ENCODE data around the gene KRT3.

The KRT3 gene

GRCh38 chr12:52795694-52796428 is at the start of gene KRT3:
Gene KRT3 (minus strand): TSS chr12:52796117. CDS start chr12:52796042, 75 bp downstream.
- no peak for DNase-seq

- no peak for DNase-seq
These were observed 48.5 kb upstream of the KRT3 start for GRCh38 chr12:52844386-52844785.

DNA sequence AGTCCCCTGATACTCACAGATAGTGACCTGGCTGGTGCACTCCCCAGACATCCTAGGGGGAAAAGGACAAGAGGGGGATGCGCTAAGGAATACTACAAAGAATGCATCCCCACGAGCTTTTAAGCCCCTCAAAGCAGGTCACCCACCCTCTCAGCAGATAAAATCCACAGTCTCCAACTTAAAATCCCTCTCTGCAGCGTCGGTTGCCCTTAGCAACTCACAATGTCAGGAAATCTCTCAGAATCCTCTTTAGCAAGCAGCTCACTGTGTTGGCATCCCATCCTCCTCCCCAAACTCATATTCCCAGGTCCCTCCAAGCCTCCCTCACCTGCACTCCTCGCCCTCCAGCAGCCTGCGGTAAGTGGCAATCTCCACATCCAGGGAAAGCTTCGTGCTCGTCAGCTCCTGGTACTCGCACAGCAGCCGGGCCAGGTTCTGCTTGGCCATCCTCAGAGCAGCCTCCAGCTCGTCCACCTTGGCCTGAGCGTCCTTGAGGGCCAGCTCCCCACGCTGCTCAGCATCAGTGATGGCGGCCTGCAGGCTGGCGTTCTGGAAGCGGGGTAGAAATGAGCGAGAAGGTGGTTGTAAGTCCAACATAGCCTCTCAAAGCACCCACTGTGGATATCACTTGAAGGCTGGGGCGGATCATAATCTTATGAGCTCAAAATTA is 43.7 kb upstream of the KRT3 start:
- DNase-seq: no peak

DNA sequence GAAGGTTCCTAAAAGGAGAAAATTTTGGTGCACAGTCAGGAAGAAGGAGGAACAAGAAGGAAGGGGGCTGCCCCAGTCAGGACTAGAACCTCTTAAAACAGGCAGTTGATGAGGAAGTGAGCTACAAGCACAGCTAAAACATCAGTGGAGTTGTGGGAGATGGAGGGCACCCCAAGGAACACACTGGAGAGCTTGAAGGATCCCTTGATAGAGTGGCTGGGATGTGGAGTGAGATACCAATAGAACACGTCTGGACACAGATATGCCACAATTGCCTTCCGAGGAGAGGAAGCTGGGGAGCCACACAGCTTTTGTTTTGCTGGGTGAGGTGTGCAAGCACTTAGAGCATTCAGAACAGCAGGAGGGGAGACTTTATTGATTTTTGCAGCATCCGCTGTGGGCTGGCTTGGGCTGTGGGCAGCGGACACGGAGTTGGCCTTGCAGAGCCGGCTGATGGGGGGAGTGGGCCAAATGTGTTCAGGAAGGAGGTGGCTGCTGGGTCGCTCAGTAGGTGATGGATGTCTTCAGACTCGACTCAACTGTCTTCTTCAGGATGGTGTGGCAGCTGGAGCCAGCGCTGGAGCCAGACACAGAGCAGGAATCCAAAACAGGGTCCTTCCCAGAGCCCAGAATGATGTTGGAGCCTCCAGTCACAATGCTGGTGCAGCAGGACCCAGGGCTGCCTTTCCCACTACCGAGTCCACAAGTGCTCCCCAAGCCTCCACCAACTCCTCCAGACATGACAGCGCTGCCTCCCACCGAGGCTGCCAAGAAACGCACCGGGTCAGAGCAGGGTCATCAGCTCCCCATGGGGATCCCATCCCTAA is 42.9 kb upstream of the KRT3 start:
- DNase-seq: no peak

- no peak for DNase-seq
These were observed 42.1 kb upstream of the KRT3 start for GRCh38 chr12:52837781-52838608.

DNA sequence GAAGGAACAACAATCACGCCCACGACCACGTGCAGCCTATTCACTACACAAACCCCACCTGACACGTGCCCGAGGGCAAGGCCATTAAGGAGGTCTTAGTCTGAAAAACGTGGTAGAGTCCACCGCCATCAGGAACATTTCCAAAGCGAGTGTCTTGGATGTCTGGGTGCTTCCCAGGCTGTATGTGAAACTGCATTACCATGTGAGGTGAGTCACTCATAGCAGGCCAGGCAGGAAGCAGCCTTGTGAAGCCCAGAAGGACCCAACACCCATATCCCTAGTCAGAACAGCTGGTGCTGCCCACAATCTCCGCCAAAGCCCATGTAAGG is 41.5 kb upstream of the KRT3 start:
- DNase-seq: no peak

- DNase-seq: no peak
These were observed 40.8 kb upstream of the KRT3 start for GRCh38 chr12:52836491-52837412.

DNA sequence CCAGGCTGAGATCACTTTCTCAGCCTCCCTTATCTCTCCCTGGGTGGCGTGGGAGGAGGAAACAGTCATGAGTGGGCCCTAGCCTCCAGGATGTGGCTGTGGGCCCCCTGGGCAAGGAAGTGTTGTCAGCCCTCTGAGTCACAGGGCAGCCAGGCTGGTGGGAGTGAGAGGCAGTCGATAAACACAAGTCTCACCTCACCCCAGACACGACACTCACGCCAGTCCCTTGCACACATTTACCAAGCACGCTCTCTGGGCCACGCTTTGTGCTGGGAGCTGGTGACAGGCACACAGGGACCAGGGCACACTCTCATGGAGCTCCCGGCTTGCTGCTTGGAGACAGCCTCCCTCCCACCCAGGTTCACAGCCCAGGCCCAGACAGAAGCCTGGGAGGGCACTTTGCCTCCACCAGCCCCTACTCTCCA is 40.1 kb upstream of the KRT3 start:
- no peak for DNase-seq

GRCh38 chr12:52835271-52836041 is 39.5 kb upstream of the KRT3 start:
- DNase-seq: no peak

- no peak for DNase-seq
These were observed 38.7 kb upstream of the KRT3 start for GRCh38 chr12:52834727-52835001.

- no peak for DNase-seq
These were observed 38.2 kb upstream of the KRT3 start, which contains the start of gene KRT79 for GRCh38 chr12:52833922-52834726. Gene KRT79 (minus strand): TSS chr12:52834311. CDS start chr12:52834260, 51 bp downstream.

- no peak for DNase-seq
These were observed 37.3 kb upstream of the KRT3 start for GRCh38 chr12:52832985-52833905.

DNA sequence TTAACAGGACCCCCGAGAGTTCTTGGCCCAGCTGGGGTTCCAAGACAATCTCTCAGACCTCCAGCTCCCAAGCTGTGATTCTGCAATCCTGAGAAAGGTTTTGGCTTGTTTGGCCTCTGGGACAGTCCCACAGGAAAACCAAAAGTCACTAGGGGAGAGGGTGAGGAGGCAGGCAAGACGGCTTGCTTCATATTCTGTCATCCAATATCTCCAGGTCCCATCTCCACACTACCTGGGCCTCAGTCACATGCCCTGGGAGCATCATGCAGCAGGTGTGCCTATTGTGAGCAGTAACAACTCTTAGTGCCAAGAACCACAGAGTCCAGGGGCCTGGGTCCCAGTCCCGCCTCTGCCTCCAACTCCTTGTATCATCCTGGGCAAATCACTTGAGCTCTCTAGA is 36.5 kb upstream of the KRT3 start:
- no peak for DNase-seq

DNA sequence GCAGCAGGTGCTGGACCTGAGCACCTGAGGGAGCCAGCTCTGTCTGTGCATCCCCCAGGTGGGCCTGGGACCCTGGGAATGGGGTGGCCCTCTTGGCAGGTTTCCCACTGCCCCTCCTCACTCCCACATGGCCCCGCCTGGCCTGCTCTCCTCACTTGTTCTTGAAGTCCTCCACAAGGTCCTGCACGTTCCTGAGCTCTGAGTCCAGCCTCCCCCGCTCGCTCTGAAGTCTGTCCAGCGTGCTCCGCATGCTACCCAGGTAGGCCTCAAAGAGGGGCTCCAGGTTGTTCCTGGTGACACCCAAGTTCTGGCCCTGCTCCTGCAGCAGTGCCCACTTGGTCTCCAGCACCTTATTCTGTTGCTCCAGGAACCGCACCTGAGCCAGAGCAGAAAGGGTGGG is 35.3 kb upstream of the KRT3 start:
- DNase-seq: no peak

- DNase-seq: no peak
These were observed 34.3 kb upstream of the KRT3 start for GRCh38 chr12:52829986-52830770.

DNA sequence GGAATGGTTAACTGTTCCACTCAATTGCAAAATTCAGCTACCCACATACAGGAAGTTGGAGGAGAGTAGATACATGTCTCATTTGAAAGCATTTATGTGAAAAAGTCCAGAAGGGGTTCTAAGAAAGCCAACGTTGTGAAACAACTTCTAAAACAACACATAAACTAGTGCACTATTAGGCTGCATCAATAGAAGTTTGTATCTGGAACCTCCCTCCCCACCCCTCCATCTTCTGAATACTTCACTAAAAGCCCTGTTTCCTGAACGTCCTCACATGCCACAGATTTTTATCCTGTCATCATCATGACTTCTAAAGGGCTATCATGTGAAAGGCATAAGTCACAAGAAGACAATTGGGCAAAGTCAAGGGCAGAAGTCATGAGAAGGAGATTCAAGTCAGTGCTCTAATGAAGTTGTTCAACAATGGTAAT is 32.7 kb upstream of the KRT3 start:
- DNase-seq: no peak

- DNase-seq: no peak
These were observed 32.2 kb upstream of the KRT3 start for GRCh38 chr12:52828156-52828555.

DNA sequence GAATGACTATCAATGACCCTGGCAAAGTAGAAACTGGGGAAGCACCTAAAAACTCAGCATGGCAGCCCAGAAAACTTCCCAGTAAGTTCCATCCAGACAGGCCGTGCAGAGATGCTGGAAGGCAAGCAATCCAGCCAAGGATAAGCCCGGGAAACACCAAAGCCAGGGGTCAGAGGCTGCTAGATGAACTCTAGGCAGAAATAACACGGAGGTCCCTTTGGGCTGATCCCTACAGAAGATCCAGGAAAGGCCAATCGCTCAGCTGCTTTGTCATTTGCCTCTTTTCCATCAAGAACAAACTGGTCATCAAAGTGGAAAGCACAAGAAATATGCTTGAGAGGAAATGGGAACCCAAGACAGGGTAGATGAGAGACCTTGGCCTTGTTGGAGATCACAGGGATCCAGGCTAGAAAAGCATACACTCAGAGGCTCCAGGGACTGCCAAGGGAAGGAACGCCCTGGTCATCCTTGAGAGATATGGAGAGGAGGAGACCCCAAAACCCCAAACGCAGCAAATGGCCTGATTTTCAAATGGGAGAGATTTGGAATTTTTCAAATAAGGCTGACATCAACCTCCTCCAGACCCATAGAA is 31.7 kb upstream of the KRT3 start:
- DNase-seq: no peak
